H1 (cell line): ENCODE measurements around the gene MAP3K1. TPM values are rescaled to one million over a fixed set of nuclear protein-coding genes. Genes with fewer than 3 reads are reported as not detected.

ENCODE experiments used
- CHD7 ChIP-seq: fragments of 300-600 bp; sonication (generic); IDR thresholded peaks from 2 replicates; pipeline ENCODE4 v1.7.1; 2012; ENCODE audit warnings: low read length, moderate library complexity, mild to moderate bottlenecking, inconsistent platforms; ENCODE audit not compliant: insufficient replicate concordance
- KDM4A ChIP-seq: IDR thresholded peaks from one replicate; pipeline ENCODE4 v1.7.1; 2012; ENCODE audit warnings: low read depth, mild to moderate bottlenecking, moderate library complexity, low read length, inconsistent platforms; ENCODE audit not compliant: severe bottlenecking
- PHF8 ChIP-seq: fragments of 200-600 bp; sonication (generic); conservative IDR thresholded peaks from 2 replicates; pipeline ENCODE4 v1.7.1; 2012; ENCODE audit warnings: low read depth, mild to moderate bottlenecking, inconsistent platforms, low read length, moderate library complexity
- POLR2AphosphoS5 ChIP-seq: IDR thresholded peaks from 2 replicates; pipeline ENCODE4 v1.6.1; 2011; ENCODE audit warnings: low read depth, low read length
- SP2 ChIP-seq: IDR thresholded peaks from 2 replicates; pipeline ENCODE4 v1.6.1; 2012; ENCODE audit warnings: mild to moderate bottlenecking, low read length, inconsistent platforms
- polyA plus RNA-seq, 7 experiments: library from polyadenylated mRNA; depleted of rRNA in 3 of 7; stranded (reverse) in 5 of 7; unstranded in 2 of 7; fragments of >200 nt in 5 of 7; fragments of 200-250 nt in 2 of 7; gene quantifications; 1 replicate in 5 of 7; 2 replicates in 1 of 7; 4 replicates in 1 of 7; pipeline versions ENCODE4 v1.2.1 to v1.2.3, GENCODE V29; 2011 to 2013; ENCODE audit warnings: missing spikeins in 2 of 7, mixed read lengths in 2 of 7
- total RNA-seq: library from RNA; stranded (reverse); fragmentation: NEBNext Ultra II Directional; extraction: Animal tissue kit (Norgen Biotek cat#: 25700); gene quantifications from 2 replicates; pipeline ENCODE4 v1.2.1, GENCODE V29; 2021

MAP3K1 gene
- total and polyA plus RNA-seq, 2 of the 8 experiments (the other 6 are each of a cell fraction or from before 2014, with no cell fraction given): 3.9 to 11.8 TPM

GRCh38 chr5:56837381-56837780 is 22.0 kb downstream of the MAP3K1 start (continued):
- TF ChIP-seq CHD7 (no peak), SP2 (no peak), POLR2AphosphoS5 (no peak), PHF8 (no peak), KDM4A (no peak)
